NCI-H345 treated with DMSO at 0.1 percent for 48 hours (cell line): ENCODE data around the gene MXD3.
"Not testable (repeated sequence)": the region's sequence is repeated elsewhere in the genome, so short reads cannot be mapped to it uniquely, and the experiment has no call there.

ENCODE experiments used
- DNase-seq: peaks from one replicate; lab custom pipeline; 2025; ENCODE audit not compliant: unreplicated experiment; lab: John Stamatoyannopoulos, UW

Gene MXD3, protein sequence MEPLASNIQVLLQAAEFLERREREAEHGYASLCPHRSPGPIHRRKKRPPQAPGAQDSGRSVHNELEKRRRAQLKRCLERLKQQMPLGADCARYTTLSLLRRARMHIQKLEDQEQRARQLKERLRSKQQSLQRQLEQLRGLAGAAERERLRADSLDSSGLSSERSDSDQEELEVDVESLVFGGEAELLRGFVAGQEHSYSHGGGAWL

DNA sequence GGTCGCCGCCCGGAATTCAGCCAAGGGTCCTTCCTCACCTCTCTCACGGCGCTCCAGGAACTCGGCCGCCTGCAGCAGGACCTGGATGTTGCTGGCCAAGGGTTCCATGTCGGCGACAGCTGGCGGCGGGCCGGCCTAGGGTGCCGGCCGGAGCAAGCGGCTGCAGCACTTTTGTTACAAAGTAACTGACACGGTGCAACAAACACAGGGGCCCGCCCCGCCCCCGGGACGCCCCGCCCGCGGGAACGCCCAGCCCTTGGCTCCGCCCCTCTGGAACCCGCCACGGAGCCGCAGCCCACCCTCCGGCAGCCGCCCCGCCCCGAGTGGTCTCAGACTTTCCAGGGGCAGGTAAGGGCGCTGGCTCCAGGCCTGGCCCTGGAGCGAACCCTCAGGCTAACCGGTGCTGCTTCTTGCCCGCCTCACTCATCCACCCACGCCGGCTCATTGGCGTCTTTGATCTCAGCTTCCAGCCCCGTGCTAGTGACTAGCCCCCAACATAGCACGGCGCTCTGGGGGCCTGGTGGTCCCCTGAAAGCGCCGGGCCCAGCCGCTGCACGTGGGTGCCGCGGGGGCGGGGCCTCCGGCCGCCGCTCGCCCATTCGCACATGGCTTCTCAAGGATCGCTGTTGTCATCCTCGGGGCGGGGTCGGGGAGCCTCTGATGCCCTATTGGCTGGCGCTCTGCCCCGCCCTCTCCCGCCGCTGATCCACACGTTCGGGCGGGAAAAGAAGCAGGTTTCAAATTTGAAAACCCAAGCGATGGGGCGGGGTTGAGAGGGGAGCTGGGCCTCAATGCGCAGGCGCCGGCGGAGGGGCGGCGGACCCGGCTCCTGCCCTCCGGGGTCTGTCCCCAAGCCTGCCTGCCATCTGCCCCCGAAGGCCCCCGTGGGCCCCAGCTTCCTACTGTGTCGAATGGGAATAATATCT is at the start of gene MXD3:
Gene MXD3 (minus strand): TSS at position 176 of the 926 bp plus-strand sequence. CDS start 68 bp downstream, at position 108.
- DNase-seq = peak; percentile 97

DNA sequence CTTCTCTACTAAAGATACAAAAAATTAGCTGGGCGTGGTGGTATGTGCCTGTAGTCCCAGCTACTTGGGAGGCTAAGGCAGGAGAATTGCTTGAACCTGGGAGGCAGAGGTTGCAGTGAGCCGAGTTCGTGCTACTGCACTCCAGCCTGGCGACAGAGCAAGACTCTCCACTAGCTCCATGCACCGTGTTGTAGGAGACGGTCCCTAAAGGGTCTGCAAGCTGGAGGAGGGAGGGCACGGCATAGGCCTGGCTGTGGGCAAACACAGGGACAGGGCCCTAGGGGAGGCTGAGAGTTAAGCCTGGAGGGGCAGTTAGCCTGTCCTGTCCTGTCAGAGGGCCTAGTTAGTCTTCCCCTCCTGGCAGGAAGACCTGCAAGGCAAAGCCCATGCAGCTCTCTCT is 49.0 kb upstream of the MXD3 start:
- DNase-seq = not testable (repeated sequence)

DNA sequence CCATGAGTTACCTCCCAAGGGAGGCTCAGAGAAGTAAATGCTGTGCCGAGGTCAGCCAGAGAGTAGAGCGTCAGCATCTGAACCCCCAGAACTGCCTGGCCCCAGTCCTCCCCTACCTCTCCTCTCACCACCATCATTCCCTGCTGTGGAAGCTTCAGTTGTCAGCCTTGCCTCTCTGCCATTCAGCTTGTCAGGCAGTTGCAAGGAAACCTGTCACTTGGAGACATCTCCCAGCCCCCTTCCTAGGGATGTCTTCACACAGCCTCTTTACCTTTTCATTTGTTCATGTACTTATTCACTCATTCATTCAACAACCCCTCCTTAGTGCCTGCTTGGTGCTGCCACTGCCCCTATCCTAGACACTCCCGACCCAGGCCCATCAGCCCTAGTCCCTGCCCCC is 48.2 kb upstream of the MXD3 start:
- DNase-seq = no peak

DNA sequence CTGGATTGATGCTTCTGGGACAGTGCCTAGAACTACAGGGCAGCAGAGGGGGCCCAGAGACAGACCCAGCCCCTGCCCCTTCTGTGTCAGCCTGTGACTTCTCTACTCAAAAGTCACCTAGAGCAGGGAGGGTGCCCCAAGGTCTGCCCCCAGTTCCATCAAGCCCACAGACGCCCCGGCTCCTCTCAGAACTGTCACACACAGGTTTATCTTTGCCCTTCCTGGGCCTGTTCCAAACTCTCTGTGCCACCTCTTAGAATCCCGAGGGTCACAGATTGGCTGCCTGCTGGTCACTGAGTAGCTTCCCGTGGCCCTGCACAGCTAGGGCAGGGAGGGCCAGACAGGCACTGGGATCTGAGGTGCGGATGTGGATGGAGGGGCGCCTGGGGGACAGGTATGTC is 47.8 kb upstream of the MXD3 start:
- DNase-seq = no peak

DNA sequence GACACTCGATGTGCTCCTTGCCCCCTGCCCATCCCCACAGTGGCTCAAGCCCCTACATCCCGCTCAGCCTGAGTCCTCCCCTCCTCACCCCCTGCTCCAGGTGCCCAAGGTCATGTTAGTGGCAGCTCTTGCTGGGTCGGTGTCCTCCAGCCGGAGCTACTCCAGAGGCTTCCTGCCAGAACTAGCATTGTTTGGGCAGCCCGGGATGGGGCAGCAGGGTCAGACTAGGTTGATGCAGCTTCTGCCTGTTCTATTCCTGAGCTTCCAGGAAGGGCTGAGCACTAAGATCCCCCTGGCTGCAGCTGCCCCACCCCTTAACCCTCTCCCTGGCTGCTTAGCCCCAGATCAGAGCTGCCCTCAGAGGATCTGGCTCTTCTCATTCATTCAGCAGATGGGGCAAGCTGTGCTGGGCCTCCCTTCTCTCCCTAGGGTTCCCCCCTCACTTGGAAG is 46.7 kb upstream of the MXD3 start:
- DNase-seq = no peak

DNA sequence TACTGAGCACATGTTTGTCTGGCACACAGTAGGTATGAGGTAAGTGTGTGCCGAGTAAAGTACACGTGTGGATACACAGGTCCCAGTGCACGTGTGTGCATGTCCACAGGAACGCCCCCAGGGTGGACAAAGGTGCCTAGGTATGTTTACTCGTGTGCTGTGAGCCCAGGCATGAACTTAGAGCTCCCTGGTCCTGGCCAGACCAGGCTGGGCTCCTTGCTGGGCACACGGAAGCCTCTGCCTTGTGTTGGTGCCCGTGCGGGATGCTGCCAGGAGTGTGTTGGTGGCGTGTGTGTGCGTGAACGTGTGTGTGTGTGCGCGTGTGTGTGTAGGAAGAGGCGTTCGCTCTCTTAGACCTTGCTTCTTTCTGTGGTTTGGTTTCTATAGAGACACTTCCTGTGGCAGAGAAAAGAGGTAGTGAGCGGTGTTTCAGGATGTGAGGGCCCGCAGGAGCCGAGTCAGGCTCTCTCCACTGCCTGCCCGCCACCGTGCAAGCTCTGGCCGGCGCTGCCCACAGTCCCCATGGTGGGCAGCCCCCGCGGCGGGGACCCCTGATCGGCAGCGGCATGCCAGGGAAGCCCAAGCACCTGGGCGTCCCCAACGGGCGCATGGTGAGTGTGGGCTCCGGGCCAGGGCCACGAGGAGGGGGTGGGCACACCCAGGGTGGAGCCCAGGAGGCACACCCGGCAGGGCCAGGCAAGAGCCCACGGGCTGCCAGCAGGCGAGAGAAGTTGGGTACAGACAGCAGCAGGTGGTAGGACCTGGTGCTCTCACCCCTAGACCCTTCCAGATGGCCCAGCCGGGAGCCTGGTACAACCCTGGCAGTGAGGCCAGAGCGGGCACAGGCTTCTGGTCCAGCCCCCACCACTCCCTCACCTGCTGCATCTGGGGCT is 46.0 kb upstream of the MXD3 start, which contains the start of gene RGS14:
Gene RGS14 (plus strand): TSS at position 466 of the 893 bp plus-strand sequence. CDS start 101 bp downstream, at position 567.
- DNase-seq = peak; percentile 16

DNA sequence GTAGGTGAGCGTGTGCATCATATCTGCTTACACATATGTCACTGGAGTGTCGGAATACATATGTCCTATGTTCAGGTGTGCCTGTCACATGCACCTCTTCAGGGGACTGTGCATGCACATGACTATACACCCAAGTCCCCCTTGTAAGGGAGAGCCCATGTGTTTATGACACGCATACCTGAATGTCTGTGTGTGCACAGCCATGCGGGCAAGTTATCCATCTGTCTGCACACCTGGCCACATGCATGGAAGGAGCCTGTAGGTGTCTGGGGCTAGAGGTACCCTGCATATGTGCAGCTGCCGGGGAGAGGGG is 45.4 kb upstream of the MXD3 start:
- DNase-seq = no peak

DNA sequence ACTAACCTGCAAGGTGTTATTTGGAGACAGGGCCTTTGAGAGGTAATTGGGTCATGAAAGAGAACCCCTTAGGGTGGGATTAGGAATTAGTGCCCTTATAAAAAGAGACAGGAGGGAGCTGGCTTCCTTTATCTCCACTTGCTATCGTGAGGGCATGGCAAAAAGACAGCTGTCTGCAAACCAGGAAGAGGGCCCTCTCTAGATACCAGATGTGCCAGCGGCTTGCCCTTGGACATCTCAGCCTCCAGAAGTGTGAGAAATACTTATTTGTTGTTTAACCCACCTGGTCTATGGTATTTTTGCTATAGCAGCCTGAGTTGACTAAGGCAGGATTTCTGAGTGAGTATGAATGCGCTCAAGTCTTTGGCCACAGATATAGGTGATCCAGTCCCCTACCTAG is 45.0 kb upstream of the MXD3 start:
- no peak for DNase-seq

DNA sequence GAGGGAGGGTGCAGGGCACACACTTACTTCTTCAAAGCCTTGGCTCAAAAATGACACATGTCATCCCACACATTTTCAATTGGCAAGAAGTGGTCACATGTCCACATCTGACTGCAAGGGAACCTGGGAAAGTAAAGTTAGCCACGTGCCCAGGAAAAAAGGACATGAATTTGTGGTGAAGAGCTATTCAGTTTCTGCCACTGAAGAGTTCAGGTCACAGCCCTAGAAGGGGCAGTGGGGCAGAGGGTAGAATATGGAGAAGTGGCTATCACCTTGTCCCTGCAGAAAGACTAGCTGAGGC is 44.1 kb upstream of the MXD3 start:
- DNase-seq = no peak

DNA sequence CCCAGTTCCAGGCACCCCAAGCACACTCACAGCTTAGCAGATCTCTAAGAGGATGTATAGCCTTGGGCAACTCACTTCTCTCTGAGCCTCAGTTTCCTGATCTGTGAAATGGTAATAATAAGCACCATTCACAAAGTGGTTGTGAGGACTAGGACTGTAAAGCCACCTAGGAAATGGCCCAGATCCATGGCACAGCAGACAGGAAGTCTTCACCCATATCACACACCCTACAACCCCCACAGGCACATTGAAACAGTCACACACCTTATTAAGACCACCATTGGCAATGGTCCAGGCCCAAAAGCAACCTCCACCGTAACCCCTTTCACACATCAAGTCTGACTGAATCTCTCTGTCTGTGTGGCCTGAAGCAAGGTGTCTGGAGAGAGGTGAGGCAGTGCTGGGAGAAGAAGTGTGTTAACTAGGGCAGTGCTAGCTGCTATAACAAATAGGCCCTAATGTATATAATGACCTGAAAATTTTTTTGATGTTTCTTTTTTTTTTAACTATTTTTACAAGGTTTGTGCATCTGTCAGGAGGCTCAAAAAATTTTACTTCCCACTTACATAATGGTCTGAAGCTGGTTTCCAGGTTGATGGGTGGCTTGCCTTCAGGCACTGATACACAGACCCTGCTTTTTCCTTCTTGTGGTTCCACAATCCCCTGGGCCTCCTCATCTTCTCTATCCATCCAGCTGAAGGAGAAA is 43.6 kb upstream of the MXD3 start:
- no peak for DNase-seq

DNA sequence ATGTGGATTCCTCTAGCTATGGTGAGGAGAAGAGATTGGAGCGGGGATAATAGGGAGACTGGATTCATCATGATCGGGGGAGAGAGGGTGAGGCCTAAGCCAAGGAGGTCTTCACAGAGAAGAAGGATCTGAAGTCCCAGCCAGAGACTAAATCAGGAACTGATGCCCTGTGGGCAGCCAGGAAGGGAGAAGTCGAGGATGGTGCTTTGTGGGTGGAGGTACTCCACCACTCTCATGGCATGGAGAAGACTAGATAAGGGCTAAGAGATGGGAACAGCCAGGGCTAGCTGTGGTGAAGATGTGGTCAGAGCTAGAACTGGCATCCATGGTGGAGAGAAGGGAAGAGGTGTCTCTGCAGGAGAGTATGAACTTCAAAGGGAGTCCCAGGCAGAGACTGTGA is 43.0 kb upstream of the MXD3 start:
- DNase-seq = no peak

DNA sequence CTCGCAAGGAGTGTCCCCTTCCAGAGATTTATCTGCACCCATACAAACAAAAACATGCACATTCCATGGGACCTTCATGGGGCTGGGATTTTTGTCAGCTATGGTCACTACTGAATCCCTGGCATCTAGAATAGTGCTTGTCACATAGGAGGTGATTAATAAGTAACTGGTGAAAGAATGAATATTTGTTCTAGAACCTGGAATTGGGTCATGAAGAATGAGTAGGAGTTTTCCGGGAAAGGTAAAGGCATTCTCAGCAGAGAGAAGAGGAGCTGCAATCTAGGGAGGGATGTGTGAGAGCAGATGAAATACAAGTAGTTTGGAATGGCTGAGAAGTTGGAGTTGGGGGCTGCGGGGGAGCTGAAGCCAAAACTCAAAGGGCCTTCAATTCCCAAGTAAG is 42.6 kb upstream of the MXD3 start:
- DNase-seq = no peak

DNA sequence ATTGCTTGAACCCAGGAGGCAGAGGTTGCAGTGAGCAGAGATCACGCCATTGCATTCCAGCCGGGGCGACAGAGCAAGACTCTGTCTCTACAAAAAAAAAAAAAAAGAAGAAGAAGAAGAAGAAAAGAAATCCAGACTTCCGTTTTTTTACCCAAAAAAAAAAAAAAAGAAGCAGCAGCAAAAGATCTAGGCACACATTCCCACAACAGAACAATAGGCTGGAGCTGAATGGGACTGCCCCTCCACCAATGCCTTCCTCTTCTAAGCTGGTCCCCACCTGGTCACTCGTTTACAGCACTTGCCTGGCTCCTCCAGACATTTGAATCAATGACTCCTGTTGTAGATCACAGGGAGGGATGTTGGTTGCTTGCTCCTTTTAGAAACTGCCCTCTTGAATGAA is 41.4 kb upstream of the MXD3 start:
- DNase-seq = no peak

DNA sequence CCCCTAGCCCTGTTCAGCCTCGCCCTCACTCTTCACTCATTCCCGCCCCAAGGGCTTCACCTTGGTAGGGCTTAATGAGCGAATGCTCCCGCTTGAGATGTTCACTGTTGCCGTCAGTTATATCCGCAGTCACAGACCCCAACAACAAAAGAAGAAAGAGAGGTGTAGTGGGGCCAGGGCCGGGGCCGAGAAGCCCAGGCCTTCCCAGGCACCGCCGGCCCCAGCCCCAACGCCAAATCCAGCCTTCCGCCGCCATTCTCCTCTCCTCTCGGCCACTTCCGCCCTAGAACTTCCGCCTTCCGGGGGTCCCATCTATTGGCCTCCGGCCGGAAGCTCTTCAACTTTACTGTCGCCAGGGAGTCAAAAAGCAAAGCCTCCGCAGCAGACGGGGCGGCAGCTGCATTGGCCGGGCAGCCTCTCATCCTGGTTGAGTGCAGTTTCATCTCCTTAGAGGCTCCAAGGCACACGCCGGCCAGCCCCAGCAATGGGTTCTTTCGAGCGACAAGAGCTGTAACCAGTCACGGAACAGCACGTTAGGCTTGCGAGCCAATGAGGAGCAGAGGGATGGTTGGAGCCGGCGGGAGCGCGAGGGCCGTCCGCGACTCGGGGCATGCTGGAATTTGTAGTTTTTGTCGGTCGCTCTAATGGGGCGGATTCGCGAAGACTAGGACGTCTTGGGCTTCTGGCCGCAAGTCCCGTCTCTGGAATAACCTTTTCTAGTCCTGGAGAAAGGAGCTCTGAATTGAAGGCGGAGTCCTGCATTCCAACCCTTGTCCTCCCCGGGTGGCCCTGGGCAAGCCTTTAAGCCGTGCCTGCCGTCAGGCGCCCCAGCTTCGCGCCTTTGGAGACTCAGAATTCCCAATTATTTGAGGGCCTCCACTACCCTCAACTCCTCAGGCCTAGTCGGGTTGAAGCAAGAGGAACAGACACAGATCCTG is 40.0 kb upstream of the MXD3 start, which contains the start of gene LMAN2:
Gene LMAN2 (minus strand): TSS at position 277 of the 938 bp plus-strand sequence. CDS start 21 bp downstream, at position 256.
- peak; percentile 96 for DNase-seq

DNA sequence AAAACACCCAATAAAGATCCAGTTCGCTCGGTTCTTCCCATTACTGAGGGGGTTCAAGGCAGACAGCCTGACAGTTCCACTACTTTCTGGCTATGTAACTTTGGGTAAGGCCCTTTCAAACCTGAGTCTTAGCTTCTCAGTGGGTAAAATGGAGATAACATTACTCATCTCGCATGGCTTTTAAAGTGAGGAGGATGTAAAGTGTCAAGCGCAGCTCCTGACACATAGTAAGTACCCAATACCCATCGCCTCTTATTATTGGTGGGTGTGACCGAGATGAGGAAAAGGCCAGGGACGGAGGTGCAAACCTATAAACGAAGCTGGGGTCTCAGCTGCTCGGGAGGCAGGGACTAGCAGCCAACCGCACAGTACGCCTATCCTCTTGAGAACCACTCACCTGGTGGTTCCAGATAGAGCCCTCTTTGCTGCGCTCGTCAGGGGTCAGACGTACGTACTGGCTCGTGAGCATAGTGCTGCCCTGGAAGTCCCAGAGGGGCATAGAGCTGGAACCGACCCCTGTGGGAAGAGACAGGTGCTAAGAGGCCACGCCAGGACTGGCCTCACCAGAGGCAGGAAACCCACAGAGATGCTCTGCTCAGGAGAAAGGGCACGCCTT is 39.2 kb upstream of the MXD3 start:
- DNase-seq = no peak

DNA sequence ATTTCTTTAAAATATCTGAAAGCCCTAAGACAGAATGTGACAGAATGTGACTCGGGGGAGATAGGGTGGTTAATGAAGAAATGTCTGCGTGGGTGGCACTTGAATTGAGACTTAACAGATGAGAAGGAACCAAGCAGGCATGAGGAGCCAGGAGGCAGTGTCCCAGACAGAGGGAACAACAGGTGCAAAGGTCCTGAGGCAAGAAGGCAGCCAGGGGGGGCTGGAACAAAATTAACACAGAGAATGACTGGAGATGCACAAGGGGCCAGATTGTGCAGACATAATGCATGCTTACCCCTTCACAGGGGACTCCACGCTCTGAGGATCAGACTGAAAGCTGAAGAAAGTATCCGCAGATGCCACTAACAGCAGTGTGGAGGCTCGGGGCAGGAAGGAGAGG is 38.1 kb upstream of the MXD3 start:
- DNase-seq = no peak

DNA sequence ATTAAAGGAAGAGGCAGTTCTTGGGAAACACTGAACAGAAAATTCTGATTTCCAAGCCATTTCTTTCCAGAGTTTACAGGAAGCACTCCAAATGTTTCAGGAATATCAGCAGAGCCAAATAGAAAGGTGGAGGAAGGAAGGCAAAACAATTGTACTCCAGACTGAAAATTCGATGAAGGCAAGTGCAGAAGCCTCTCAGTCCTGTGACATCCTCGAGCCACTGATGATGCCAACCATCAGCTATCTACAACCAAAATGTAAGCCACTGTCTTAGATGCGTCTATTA is 37.6 kb upstream of the MXD3 start:
- DNase-seq = no peak

DNA sequence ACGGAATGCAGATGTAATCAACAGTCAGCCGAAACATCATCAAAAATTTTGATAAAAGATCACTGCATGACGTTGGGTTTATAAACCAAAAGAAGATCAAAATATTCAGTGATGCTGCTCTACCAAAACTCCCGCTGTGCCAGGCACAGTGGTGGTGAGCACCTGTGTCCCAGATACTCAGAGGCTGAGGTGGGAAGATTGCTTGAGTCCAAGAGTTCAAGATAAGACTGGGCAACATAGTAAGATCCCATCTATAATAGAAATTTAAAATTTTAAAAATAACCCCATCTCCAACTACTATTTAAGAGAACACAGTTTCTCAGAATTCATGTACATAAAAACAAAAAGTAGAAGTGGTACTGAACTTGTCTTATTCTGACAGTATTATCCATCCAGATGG is 36.0 kb upstream of the MXD3 start:
- DNase-seq = no peak

DNA sequence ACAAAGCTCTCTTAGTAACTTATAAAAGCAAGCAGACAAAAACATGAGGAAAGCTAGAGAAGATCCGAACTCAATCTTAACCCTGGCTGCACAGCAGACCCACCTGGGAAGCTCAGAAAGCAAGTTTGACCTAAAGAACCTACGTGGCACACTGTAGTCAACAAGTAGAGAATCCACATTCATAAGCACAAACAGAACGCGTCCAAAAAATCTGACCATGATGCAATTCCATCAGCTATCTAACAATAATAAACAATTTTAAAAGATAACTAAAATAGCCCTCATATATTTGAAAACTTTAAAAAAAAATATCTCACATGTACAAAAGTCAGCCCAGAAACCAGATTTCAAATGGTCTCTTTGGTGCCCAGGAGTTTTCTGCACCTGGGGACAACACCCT is 35.1 kb upstream of the MXD3 start:
- DNase-seq = no peak

DNA sequence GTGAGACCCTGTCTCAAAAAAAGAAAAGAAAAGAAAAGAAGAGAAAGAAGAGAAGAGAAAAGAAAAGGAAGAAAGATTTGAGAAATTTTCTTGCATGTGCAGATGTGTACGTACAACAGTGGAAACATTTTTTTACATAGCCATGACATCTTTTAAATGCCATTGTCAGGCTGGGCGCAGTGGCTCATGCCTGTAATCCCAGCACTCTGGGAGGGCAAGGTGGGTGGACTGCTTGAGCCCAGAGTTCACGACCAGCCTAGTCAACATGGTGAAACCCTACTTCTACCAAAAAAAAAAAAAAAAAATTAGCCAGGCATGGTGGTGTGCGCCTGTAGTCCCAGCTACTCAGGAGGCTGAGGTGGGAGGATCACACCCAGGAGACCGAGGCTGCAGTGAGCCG is 33.2 kb upstream of the MXD3 start:
- no peak for DNase-seq
